Measurements from ENCODE around the gene BACH2.

- no peak for TF ChIP-seq BRCA1 (IDR thresholded peaks at IDR 0.05; ENCODE audit: low read depth, low read length)
- TF ChIP-seq MAX (IDR thresholded peaks at IDR 0.05) = no peak
- no peak for TF ChIP-seq CTCF (IDR thresholded peaks at IDR 0.05; ENCODE audit: control extremely low read depth in 1 of 3, insufficient read depth in 1 of 3, low read depth in 1 of 3, low read length in 3 of 3)
- no peak for TF ChIP-seq RFX5 (IDR thresholded peaks at IDR 0.05; ENCODE audit: borderline replicate concordance, low read depth, low read length)
Measured at GRCh38 chr6:90314514-90314913, 17.9 kb upstream of the BACH2 start.
